Measurements from ENCODE around the gene IRF5.
"Not testable (repeated sequence)": the region's sequence is repeated elsewhere in the genome, so short reads cannot be mapped to it uniquely, and the experiment has no call there.

The IRF5 gene

GRCh38 chr7:128938544-128939074, 882 bp downstream of the IRF5 start:
- Histone ChIP-seq H3K4me1 (ENCODE audit: control insufficient read depth, insufficient read depth, low read length) (peaks cover 6% of the 10 kb centered on the region), H3K27me3 (replicated peaks; ENCODE audit: control insufficient read depth, insufficient read depth, low read length) (peaks cover 52% of the 10 kb centered on the region), H3K4me3 (ENCODE audit: low read length) (peak overlapping the region; percentile 52), H3K9ac (ENCODE audit: low read length) (no peak overlapping the region), H3K36me3 (ENCODE audit: control insufficient read depth, insufficient read depth, low read length, severe bottlenecking) (no peaks in the 10 kb centered on the region), H3K9me3 (ENCODE audit: control insufficient read depth, low read length) (no peaks in the 10 kb centered on the region)
- peak; percentile 33 for DNase-seq (ENCODE audit: low read depth)

DNA sequence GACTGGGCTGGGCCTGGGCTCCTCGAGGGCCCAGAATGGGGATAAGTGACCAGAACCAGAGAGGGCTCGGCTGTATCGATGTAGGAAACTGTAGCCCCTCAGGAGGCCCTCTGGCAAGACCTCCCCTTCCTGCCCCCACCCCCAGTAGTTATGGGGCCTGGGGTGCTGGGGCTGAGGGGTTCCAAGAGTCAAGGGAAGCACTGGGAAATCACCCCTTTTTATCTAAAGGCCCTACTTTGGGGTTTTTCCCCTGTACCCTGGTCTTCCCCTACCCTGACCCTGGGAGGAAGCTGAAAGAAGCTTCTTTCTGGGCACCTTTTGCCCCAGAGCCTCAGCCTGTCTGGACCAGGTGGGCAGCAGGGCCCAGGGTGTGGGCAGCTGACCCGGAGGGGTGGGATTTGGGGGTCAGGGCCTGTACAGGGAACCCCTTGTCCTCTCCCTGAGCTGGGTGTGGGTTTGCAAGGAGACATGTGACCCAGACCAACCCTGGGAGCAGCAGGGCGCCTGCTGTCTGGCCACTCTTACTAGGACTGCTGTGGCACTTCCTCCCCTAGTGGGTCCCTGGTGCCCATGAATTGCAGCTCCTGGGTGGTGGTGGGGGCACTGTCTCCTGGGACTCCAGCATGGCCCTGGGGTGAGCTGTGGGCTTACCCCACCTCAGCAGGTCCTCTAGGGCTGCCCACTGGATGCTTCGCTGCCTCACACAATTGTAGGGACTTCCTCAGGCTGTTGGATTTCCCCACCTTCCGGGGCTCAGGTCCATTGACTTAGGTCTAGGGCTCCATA, 1.5 kb downstream of the IRF5 start:
- Histone ChIP-seq H3K4me3 (ENCODE audit: low read length) (no peak overlapping the region), H3K4me1 (ENCODE audit: control insufficient read depth, insufficient read depth, low read length) (peaks cover 6% of the 10 kb centered on the region), H3K9me3 (ENCODE audit: control insufficient read depth, low read length) (no peaks in the 10 kb centered on the region), H3K27me3 (replicated peaks; ENCODE audit: control insufficient read depth, insufficient read depth, low read length) (peaks cover 49% of the 10 kb centered on the region), H3K36me3 (ENCODE audit: control insufficient read depth, insufficient read depth, low read length, severe bottlenecking) (no peaks in the 10 kb centered on the region), H3K9ac (ENCODE audit: low read length) (no peak overlapping the region)
- DNase-seq (ENCODE audit: low read depth): no peak

DNA sequence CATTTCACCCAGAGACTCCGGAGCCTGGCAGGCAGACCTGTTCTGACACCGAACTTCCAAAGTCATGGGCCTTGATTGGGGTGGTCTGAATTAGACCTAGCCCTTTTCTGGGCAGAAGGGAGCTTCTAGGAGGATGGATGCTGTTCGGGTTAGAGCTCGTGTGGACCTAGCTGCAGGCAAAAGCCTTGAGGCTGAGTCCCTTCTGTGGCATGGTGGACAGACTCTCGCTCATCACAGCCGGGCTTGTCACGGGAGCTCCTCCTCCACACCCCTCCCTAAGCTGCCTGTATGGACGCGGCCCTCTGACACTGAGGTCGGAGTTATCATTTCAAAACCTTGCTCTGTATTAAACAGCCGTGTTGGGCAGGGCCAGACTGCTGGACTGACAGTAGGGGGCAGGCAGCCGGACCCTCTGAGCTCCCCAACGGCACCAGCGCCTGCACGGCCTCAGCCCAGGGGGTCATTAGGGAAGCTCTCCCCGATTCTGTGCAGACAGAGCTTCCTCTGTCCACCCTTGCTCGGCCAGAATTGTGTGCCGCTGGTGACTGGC, 2.2 kb downstream of the IRF5 start:
- Histone ChIP-seq H3K27me3 (replicated peaks; ENCODE audit: control insufficient read depth, insufficient read depth, low read length) (peaks cover 46% of the 10 kb centered on the region), H3K9me3 (ENCODE audit: control insufficient read depth, low read length) (no peaks in the 10 kb centered on the region), H3K9ac (ENCODE audit: low read length) (no peak overlapping the region), H3K4me3 (ENCODE audit: low read length) (no peak overlapping the region), H3K36me3 (ENCODE audit: control insufficient read depth, insufficient read depth, low read length, severe bottlenecking) (no peaks in the 10 kb centered on the region), H3K4me1 (ENCODE audit: control insufficient read depth, insufficient read depth, low read length) (peaks cover 7% of the 10 kb centered on the region)
- DNase-seq (ENCODE audit: low read depth): no peak

- Histone ChIP-seq H3K4me1 (ENCODE audit: control insufficient read depth, insufficient read depth, low read length) (peaks cover 9% of the 10 kb centered on the region), H3K36me3 (ENCODE audit: control insufficient read depth, insufficient read depth, low read length, severe bottlenecking) (no peaks in the 10 kb centered on the region), H3K4me3 (ENCODE audit: low read length) (no peak overlapping the region), H3K27me3 (replicated peaks; ENCODE audit: control insufficient read depth, insufficient read depth, low read length) (peaks cover 44% of the 10 kb centered on the region), H3K9ac (ENCODE audit: low read length) (no peak overlapping the region), H3K9me3 (ENCODE audit: control insufficient read depth, low read length) (no peaks in the 10 kb centered on the region)
- no peak for DNase-seq (ENCODE audit: low read depth)
These were observed 3.0 kb downstream of the IRF5 start for GRCh38 chr7:128940494-128941322.

- DNase-seq (ENCODE audit: low read depth): no peak
- no peak overlapping the region for H3K9ac ChIP-seq (ENCODE audit: low read length)
- peaks cover 47% of the 10 kb centered on the region for H3K27me3 ChIP-seq (replicated peaks; ENCODE audit: control insufficient read depth, insufficient read depth, low read length)
These were observed 3.7 kb downstream of the IRF5 start for GRCh38 chr7:128941323-128941890.

GRCh38 chr7:128941946-128942526, 4.3 kb downstream of the IRF5 start:
- H3K9me3 ChIP-seq (ENCODE audit: control insufficient read depth, low read length): no peaks in the 10 kb centered on the region
- no peak overlapping the region for H3K4me3 ChIP-seq (ENCODE audit: low read length)
- H3K36me3 ChIP-seq (ENCODE audit: control insufficient read depth, insufficient read depth, low read length, severe bottlenecking): no peaks in the 10 kb centered on the region
- no peak for DNase-seq (ENCODE audit: low read depth)
- H3K9ac ChIP-seq (ENCODE audit: low read length): no peak overlapping the region
- peaks cover 45% of the 10 kb centered on the region for H3K27me3 ChIP-seq (replicated peaks; ENCODE audit: control insufficient read depth, insufficient read depth, low read length)
- peaks cover 9% of the 10 kb centered on the region for H3K4me1 ChIP-seq (ENCODE audit: control insufficient read depth, insufficient read depth, low read length)

More at GRCh38 chr7:128941323-128941890, 3.7 kb downstream of the IRF5 start:
- H3K4me3 ChIP-seq (ENCODE audit: low read length): no peak overlapping the region
- no peaks in the 10 kb centered on the region for H3K9me3 ChIP-seq (ENCODE audit: control insufficient read depth, low read length)
- H3K36me3 ChIP-seq (ENCODE audit: control insufficient read depth, insufficient read depth, low read length, severe bottlenecking): no peaks in the 10 kb centered on the region
- peaks cover 9% of the 10 kb centered on the region for H3K4me1 ChIP-seq (ENCODE audit: control insufficient read depth, insufficient read depth, low read length)

GRCh38 chr7:128943251-128943650, 5.5 kb downstream of the IRF5 start:
- not testable (repeated sequence) for H3K36me3 ChIP-seq (ENCODE audit: control insufficient read depth, insufficient read depth, low read length, severe bottlenecking); DNase-seq (ENCODE audit: low read depth); H3K9ac ChIP-seq (ENCODE audit: low read length); H3K9me3 ChIP-seq (ENCODE audit: control insufficient read depth, low read length); H3K4me3 ChIP-seq (ENCODE audit: low read length)
- Histone ChIP-seq H3K27me3 (replicated peaks; ENCODE audit: control insufficient read depth, insufficient read depth, low read length) (peaks cover 38% of the 10 kb centered on the region), H3K4me1 (ENCODE audit: control insufficient read depth, insufficient read depth, low read length) (peaks cover 12% of the 10 kb centered on the region)

GRCh38 chr7:128944487-128945236, 6.9 kb downstream of the IRF5 start:
- H3K9ac ChIP-seq (ENCODE audit: low read length): no peak overlapping the region
- H3K27me3 ChIP-seq (replicated peaks; ENCODE audit: control insufficient read depth, insufficient read depth, low read length): peaks cover 28% of the 10 kb centered on the region
- no peak overlapping the region for H3K4me3 ChIP-seq (ENCODE audit: low read length)
- no peaks in the 10 kb centered on the region for H3K36me3 ChIP-seq (ENCODE audit: control insufficient read depth, insufficient read depth, low read length, severe bottlenecking)
- no peak for DNase-seq (ENCODE audit: low read depth)
- peaks cover 20% of the 10 kb centered on the region for H3K4me1 ChIP-seq (ENCODE audit: control insufficient read depth, insufficient read depth, low read length)
- no peaks in the 10 kb centered on the region for H3K9me3 ChIP-seq (ENCODE audit: control insufficient read depth, low read length)

- no peak overlapping the region for H3K4me3 ChIP-seq (ENCODE audit: low read length)
- DNase-seq (ENCODE audit: low read depth): no peak
- peaks cover 20% of the 10 kb centered on the region for H3K4me1 ChIP-seq (ENCODE audit: control insufficient read depth, insufficient read depth, low read length)
- no peaks in the 10 kb centered on the region for H3K36me3 ChIP-seq (ENCODE audit: control insufficient read depth, insufficient read depth, low read length, severe bottlenecking)
- H3K9ac ChIP-seq (ENCODE audit: low read length): no peak overlapping the region
- peaks cover 17% of the 10 kb centered on the region for H3K27me3 ChIP-seq (replicated peaks; ENCODE audit: control insufficient read depth, insufficient read depth, low read length)
- H3K9me3 ChIP-seq (ENCODE audit: control insufficient read depth, low read length): no peaks in the 10 kb centered on the region
These were observed 8.1 kb downstream of the IRF5 start for GRCh38 chr7:128945668-128946366.

All from adipocyte (in vitro differentiated cells).